KG1 (cell line): Measurements from ENCODE around the gene DNASE2B.
"Not testable (repeated sequence)": the region's sequence is repeated elsewhere in the genome, so short reads cannot be mapped to it uniquely, and the experiment has no call there.

ENCODE experiments used
- DNase-seq: peaks from one replicate; lab custom pipeline; 2025; lab: John Stamatoyannopoulos, UW

Gene DNASE2B

GRCh38 chr1:84412316-84412942 lies 14.1 kb downstream of the DNASE2B start:
- DNase-seq: no peak

- DNase-seq: no peak
Measured at GRCh38 chr1:84415396-84415795, 17.1 kb downstream of the DNASE2B start.

GRCh38 chr1:84422909-84423308 lies 24.6 kb downstream of the DNASE2B start:
- no peak for DNase-seq

- DNase-seq: no peak
Measured at GRCh38 chr1:84424513-84425149, 26.3 kb downstream of the DNASE2B start.

- DNase-seq: no peak
Measured at GRCh38 chr1:84425150-84425896, 27.0 kb downstream of the DNASE2B start.

- no peak for DNase-seq
Measured at GRCh38 chr1:84426376-84426775, 28.1 kb downstream of the DNASE2B start.

- DNase-seq: no peak
Measured at GRCh38 chr1:84427250-84428188, 29.2 kb downstream of the DNASE2B start.

GRCh38 chr1:84428235-84428634 lies 30.0 kb downstream of the DNASE2B start:
- DNase-seq: no peak

- DNase-seq: no peak
Measured at GRCh38 chr1:84429231-84429630, 30.9 kb downstream of the DNASE2B start.

- no peak for DNase-seq
Measured at GRCh38 chr1:84430546-84430945, 32.3 kb downstream of the DNASE2B start.

GRCh38 chr1:84433258-84434080 lies 35.2 kb downstream of the DNASE2B start:
- DNase-seq: peak; percentile 41

- no peak for DNase-seq
Measured at GRCh38 chr1:84434081-84434769, 35.9 kb downstream of the DNASE2B start.

GRCh38 chr1:84434801-84435549 lies 36.7 kb downstream of the DNASE2B start:
- DNase-seq: peak; percentile 11

- DNase-seq: no peak
Measured at GRCh38 chr1:84436876-84437655, 38.8 kb downstream of the DNASE2B start.

- DNase-seq: peak; percentile 73
Measured at GRCh38 chr1:84442256-84442655, 44.0 kb downstream of the DNASE2B start.

GRCh38 chr1:84442747-84443646 lies 44.7 kb downstream of the DNASE2B start:
- not testable (repeated sequence) for DNase-seq

- not testable (repeated sequence) for DNase-seq
Measured at GRCh38 chr1:84448704-84449103, 50.4 kb downstream of the DNASE2B start.

GRCh38 chr1:84450910-84451309 lies 52.6 kb downstream of the DNASE2B start:
- no peak for DNase-seq
